ENCODE data around the gene TPM4. TPM values are rescaled to one million over a fixed set of nuclear protein-coding genes. Genes with fewer than 3 reads are reported as not detected.

TPM4 gene
- total and polyA plus RNA-seq, 2 of the 8 experiments (the other 6 are each of a cell fraction or from before 2014, with no cell fraction given): 160 to 359 TPM

DNA sequence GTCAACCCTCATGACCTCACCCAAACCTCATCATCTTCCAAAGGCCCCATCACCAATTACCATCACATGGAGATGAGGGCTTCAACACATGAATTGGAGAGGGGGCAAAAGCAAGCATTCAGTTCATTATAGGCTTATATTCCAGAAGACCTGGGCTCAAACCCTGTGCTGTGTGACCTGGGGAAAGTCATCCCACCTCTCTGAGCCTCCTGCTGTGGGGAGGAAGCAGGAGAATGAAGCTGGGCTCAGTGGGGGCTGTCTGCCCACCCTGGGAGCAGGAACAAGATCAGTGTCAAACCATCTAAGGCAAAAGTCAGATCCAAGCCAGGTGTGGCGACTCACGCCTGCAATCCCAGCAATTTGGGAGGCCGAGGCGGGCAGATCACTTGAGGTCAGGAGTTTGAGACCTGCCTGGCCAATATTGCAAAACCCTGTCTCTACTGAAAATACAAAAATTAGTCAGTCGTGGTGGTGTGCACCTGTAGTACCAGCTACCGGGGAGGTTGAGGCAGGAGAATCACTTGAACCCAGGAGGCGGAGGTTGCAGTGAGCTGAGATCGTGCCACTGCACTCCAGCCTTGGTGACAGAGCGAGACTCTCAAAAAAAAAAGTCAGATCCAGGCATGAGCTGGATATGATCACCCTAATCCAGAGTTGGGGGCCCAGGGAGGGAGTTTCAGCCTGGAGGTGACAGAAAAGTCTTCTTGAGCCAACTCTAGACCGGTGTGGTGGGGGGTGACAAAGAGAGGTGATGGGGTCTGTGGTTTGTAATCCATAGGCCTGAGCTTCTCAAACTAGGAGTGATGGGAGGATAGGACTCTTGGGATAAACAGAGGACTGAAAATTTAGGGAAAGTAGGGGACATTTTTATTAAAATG lies 1.6 kb upstream of the TPM4 start:
- H2BK12ac ChIP-seq (ENCODE audit: low read depth, low read length): no peak overlapping the region
- peaks cover 10 to 31% of the 10 kb centered on the region in 2 experiments for H3K79me2 ChIP-seq (ENCODE audit: control insufficient read depth in 1 of 2, insufficient read depth in 2 of 2, low read length in 2 of 2)
- H2BK5ac ChIP-seq (ENCODE audit: low read depth, low read length): no peak overlapping the region
- peak in 1 of 2 experiments; percentile 38 for DNase-seq (ENCODE audit: low read depth in 1 of 2, low spot score in 2 of 2)
- no peak overlapping the region for H2AFZ ChIP-seq (ENCODE audit: low read length)
- ChIA-PET POLR2A (ENCODE audit: partially characterized antibody) (interaction anchor here (0.7 to 22.4 kb wide), 11 partner anchors 9 to 620 kb away, joined by 3 to 582 read pairs (median 4); partner anchors contain the start of genes FAM32A, HSH2D and RAB8A), CTCF (ENCODE audit: partially characterized antibody) (interaction anchor here (0.6 to 9.6 kb wide), 6 partner anchors 8 to 43 kb away, joined by 3 to 107 read pairs (median 4); partner anchors contain the start of gene RAB8A)
- no peak for FAIRE-seq
- peak overlapping the region in 1 of 4 experiments; percentile 98; a peak in 2 of 8 replicates for H3K4me3 ChIP-seq (ENCODE audit: extremely low read depth in 1 of 4, insufficient read depth in 2 of 4, low read depth in 3 of 4, low read length in 4 of 4)
- H3K56ac ChIP-seq (replicated peaks; ENCODE audit: insufficient read length, low read depth, low read length): no peak overlapping the region
- H3K23ac ChIP-seq (ENCODE audit: insufficient read length): no peak overlapping the region
- H3K18ac ChIP-seq (ENCODE audit: extremely low read depth, low read length): no peak overlapping the region
- no peak overlapping the region for H2BK20ac ChIP-seq (ENCODE audit: low read length)
- 0 out of 2 replicates have a peak overlapping the region, but pooled peaks have one; percentile 82 for H2AK5ac ChIP-seq (ENCODE audit: low read depth, low read length)
- no peak overlapping the region for H4K5ac ChIP-seq (ENCODE audit: insufficient read length, low read depth, low read length)
- no peak overlapping the region; the same call in 1 of the 2 replicates for H2BK15ac ChIP-seq (ENCODE audit: low read length)
- peaks cover under 1% of the 10 kb centered on the region; the same call in 1 of the 2 replicates for H3K23me2 ChIP-seq (ENCODE audit: low read depth, low read length)
- H3K14ac ChIP-seq (ENCODE audit: insufficient read length): no peak overlapping the region
- no peak overlapping the region for H3K9ac ChIP-seq (replicated peaks in 1 of 4; ENCODE audit: extremely low read depth in 1 of 4, low read depth in 3 of 4, low read length in 3 of 4)
- peaks cover 0 to 2% of the 10 kb centered on the region in 2 experiments for H4K20me1 ChIP-seq (replicated peaks in 1 of 2; ENCODE audit: control insufficient read depth in 1 of 2, insufficient read depth in 2 of 2, low read length in 2 of 2)
- H3K79me1 ChIP-seq (ENCODE audit: low read depth, low read length): peaks cover 4% of the 10 kb centered on the region
- peak overlapping the region; percentile 1; the same call in 1 of the 2 replicates for H4K8ac ChIP-seq (ENCODE audit: extremely low read depth, insufficient read depth, low read length)
- H4K91ac ChIP-seq (replicated peaks; ENCODE audit: insufficient read length, low read length): no peak overlapping the region
- no peaks in the 10 kb centered on the region for H3K9me3 ChIP-seq (ENCODE audit: insufficient read depth in 2 of 2, low read depth in 1 of 2, low read length in 1 of 2)
- WGBS, 2 experiments (ENCODE audit: extremely low coverage in 1 of 2, insufficient coverage in 1 of 2, insufficient read length in 1 of 2, insufficient replicate concordance in 2 of 2, low coverage in 1 of 2, low lambda C conversion rate in 2 of 2, missing lambda C conversion rate in 1 of 2): 95% methylated on average over 9 of the region's 10 CpGs; no CpG with 5 or more reads in 1 of the 2 experiments
- H3K4me1 ChIP-seq (replicated peaks in 1 of 4; ENCODE audit: control insufficient read depth in 3 of 4, insufficient read depth in 4 of 4, low read length in 3 of 4): peaks cover 0 to 8% (median 6%) of the 10 kb centered on the region in 4 experiments; a peak in 5 of 7 replicates
- no peak overlapping the region for H2BK120ac ChIP-seq (replicated peaks; ENCODE audit: low read depth, low read length)
- no peaks in the 10 kb centered on the region for H3K36me3 ChIP-seq (ENCODE audit: control insufficient read depth in 2 of 4, insufficient read depth in 4 of 4, low read length in 3 of 4)
- H3K27ac ChIP-seq (ENCODE audit: low read depth, low read length): no peak overlapping the region
- H3K4me2 ChIP-seq (ENCODE audit: insufficient read depth in 1 of 2, low read depth in 2 of 2, low read length in 2 of 2): peak overlapping the region in 1 of 2 experiments; percentile 72; a peak in 1 of 4 replicates
- H3K27me3 ChIP-seq (replicated peaks in 1 of 4; ENCODE audit: control insufficient read depth in 3 of 4, extremely low read depth in 1 of 4, insufficient read depth in 3 of 4, low read length in 3 of 4): no peaks in the 10 kb centered on the region
- H3K4ac ChIP-seq (replicated peaks; ENCODE audit: insufficient read length, low read depth, low read length): no peak overlapping the region
- no peak for TF ChIP-seq TAF7 (optimal IDR thresholded peaks at IDR 0.05; ENCODE audit: borderline replicate concordance, low read depth, low read length)
- TF ChIP-seq HDAC6 (IDR thresholded peaks at IDR 0.05; ENCODE audit: low read depth, low read length): no peak
- TF ChIP-seq CHD2 (IDR thresholded peaks at IDR 0.05; ENCODE audit: low read length): no peak
